ENCODE data around the gene CEP72. TPM values are rescaled to one million over a fixed set of nuclear protein-coding genes. Genes with fewer than 3 reads are reported as not detected.

Gene CEP72
- total RNA-seq, 1 donor from 2014 or later: 7.7 TPM

DNA sequence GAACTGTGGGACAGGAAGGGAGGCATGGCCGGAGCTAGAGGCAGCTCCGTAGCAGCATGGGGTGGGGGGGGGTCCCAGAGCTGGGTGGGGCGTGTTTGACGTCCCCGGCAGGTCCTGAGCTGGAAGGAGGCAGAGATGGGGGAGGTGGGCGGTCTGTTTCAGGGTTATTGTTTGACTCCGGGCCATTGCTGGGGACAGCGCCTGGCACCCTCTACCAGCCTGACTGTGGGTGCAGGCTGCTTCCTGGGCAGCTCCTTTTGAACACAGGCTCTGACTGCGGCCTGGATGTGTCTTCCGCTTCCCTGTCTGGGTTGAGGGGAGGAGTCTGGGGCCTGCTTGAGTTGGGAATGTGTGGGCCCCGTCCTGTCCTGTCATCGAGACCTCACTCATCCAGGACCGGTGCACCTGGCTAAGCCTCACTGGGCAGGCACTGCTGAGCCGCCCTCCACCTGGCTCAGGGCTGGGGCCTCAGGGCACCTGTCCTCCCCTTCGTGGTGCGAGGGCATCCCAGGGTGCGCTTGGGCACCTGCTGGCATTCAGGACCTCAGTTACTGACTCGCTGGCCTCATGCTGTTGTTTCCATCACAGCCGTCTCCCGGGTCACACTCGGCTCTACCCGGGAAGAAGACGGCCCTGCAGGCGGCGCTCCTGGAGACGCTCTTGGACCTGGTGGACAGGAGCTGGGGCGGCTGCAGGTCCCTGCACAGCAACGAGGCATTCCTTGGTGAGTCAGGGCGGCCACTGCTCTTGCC lies 26.5 kb downstream of the CEP72 start:
- no peak for DNase-seq

- no peak for DNase-seq
Measured at GRCh38 chr5:639253-639530, 27.1 kb downstream of the CEP72 start.

DNA sequence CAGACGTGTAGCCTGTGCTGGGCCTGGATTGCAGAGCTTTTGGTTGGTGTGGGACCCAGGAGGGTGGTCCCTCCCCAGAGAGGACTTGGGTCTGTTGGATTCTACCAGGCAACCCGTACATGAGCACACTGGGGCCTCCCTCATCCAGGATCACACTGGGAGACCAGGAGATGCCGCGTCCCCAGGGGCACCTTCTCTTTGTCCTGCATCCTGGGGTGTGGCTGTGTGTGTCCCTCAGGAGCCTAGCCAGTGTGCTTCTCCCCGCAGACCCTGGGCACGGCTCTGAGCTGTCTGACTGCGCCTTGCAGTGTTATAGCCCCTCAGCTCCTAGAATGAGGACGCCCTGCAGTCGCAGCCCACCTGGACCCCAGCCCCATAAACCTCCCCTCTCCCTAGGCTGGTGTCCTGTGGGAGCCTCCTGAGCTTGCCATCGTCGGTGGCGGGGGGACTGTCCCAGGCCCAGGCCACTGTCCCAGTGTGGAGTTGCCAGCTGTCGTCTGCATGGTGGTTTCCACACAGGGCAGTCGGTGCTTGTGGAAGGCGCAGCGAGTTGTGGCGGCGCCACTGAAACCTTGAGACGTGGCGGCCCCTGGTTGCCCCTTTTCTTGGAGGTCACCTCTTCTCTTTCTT lies 27.6 kb downstream of the CEP72 start:
- DNase-seq: no peak

- DNase-seq: no peak
Measured at GRCh38 chr5:640461-641330, 28.6 kb downstream of the CEP72 start.

- DNase-seq: peak; percentile 24
Measured at GRCh38 chr5:641331-641765, 29.2 kb downstream of the CEP72 start.

DNA sequence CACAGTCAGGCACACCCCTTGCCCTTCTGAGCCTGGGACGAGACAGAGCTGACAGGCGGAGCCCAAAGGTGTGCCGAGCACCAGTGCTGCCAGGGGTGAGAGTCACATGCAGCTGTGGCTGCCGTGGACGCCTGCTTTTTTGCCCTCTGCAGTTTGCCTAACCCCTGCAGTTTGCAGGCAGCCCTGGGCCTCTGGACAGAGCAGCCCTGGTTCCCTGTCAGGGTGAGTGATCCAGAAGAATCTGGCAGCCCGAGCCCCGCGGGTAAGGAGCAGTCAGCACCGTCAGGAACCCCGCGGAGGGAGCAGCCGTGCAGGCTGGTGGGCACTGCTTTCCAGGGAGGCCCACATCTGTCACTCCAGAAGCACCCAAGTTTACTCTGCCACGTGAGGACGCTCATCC lies 30.3 kb downstream of the CEP72 start:
- no peak for DNase-seq

- DNase-seq: no peak
Measured at GRCh38 chr5:643351-643801, 31.2 kb downstream of the CEP72 start.

- DNase-seq: peak; percentile 67
Measured at GRCh38 chr5:643811-644271, 31.7 kb downstream of the CEP72 start.

DNA sequence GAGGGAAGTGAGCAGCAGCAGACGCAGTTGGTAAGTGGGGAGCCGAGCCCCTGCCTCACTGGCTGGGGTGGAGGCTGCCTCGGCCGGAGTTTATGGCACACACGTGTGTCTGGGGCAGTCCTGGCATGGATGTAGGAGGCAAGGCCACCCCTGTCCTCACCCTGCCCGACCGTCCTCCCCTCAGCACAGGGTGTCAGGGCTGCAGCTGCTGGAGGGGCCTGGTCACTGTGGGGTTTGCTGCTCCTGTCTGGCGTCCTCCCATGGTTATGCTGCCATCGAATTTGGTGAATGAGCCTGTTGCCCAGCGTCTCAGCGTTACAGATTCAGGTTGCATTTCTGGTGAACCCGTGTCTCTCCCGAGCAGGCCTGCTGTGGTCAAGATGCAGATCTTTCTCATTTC lies 32.4 kb downstream of the CEP72 start:
- DNase-seq: no peak

GRCh38 chr5:644971-645370 lies 32.8 kb downstream of the CEP72 start:
- DNase-seq: no peak

DNA sequence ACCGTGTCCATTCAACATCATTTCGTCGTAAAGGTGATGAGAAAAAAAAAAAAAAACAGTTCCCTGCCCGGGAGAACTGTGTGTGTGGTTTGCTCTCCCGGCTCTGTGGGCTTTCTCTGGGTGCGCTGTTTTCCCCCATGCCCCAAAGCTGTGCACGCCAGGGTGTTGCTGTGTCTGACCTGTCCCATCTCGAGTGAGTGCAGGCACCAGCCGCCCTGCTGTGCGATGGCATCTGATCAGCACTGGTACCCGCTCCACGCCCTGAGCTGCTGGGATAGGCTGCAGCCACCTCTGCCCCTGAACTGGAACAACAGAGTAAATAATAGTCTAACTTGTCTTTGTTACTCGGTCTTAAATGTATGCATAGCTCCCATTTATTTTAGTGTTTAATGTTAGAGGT lies 33.3 kb downstream of the CEP72 start:
- DNase-seq: no peak

DNA sequence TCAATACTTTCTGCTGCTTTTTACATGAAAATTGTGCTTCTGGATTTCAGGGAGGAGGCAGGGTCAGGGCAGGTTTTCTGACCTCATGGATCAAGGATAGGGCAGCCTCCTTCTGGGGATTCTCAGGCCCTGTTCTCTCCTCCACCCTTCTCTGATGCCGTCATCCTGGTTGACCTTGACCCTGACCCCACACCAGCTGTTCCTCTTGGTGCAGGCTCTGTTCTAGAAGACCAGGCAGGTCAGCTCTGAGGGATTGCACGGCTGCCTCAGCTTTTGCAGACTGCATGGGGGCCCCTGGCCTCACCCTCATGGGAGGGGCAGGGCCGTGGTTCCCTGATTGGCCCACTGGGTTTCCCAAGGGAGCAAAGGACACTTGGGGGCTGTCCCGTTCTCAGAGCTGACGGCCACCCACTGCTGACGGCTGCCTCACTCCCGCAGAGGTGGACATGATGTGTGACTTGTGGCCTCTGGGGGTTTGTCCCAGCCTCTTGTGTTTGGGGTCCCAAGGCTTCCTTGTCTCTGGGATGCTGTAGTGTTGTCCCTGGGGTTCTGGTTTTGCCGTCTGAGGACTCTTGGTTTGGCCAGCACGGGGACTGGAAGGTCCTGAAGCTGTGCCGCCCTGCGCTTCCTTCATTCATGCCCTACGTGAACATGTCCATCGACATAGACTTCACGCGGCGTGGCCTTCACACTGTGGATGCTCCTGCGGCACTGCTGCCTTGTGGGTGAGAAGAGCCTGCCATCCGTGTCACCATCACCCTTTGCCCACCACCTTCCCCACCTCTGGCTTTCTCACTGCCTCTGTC lies 34.5 kb downstream of the CEP72 start:
- DNase-seq: no peak

GRCh38 chr5:647311-647710 lies 35.2 kb downstream of the CEP72 start:
- no peak for DNase-seq

- DNase-seq: no peak
Measured at GRCh38 chr5:647727-648126, 35.6 kb downstream of the CEP72 start.

GRCh38 chr5:651296-652022 lies 39.3 kb downstream of the CEP72 start:
- DNase-seq: no peak

DNA sequence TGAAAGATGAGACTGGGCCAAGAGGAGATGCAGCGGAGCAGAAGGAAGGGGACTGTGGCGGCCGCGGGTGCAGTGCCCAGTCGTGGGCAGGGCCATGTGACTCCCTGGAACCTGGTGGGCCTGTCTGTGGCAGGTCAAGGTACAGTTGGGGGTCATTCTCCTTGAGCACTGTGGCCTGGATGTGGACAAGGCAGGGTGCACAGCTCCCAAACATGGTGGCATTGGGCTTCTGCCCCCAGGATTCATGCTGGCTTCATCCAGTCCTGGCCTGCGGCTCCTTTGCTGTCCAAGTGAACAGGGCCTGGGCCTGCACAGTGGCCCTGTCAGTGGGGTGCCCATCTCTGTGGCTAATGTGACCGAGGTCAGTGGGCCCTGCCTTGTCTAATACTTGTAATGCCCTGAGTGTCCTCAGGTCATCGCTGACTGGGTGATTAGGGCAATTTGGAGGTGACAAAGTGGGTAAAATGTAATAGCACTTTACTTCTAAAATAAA lies 39.9 kb downstream of the CEP72 start:
- no peak for DNase-seq

DNA sequence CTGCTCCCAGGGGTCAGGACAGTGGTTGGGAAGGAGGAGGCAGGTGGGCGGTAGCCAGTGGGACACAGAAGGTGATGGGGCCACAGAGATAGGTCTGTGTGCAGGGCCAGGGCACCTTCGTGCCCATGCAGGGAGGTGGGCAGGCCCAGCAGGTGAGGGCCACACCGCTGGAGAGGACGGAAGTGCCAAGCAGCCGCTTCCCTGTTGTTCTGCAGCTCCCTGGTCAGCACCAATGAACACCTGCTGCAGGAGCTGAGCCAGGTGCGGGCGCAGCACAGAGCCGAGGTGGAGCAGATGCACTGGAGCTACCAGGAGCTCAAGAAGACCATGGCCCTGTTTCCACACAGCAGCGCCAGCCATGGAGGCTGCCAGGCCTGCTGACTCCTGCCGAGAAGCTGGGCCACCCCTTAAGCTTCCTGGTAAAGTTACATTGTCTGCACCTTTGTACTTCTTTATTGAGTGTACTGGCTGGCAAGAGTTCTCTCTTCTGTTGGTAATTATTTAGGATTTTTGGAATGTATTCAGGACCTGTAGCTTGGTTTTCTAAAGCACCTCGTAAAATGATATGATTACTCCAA lies 40.7 kb downstream of the CEP72 start:
- no peak for DNase-seq

GRCh38 chr5:654071-654778 lies 42.1 kb downstream of the CEP72 start:
- no peak for DNase-seq

- no peak for DNase-seq
Measured at GRCh38 chr5:655406-655805, 43.3 kb downstream of the CEP72 start.

DNA sequence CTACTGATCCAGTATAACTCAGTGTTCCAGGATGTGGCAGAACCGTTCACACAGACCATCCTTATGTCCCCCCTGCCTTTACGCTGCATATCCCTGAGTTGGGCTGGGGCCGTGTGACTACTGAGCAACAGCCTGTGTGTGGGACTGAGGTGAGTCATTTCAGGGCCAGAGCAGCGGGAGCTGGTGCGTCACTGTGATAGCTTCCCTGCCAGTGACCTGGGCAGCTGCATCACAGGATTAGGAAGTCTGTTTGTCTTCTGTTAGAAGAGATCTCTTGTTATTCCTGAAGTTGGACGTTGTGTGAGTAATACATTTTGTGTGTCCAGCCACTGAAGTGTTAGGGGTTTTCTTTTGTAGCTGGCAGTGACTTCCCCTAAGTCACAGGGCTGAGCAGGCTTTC lies 45.4 kb downstream of the CEP72 start:
- no peak for DNase-seq

All from tongue (tissue), 2 donors.